HG03060 (cell line): ENCODE measurements around the gene OR13J1.
"Not testable (repeated sequence)": the region's sequence is repeated elsewhere in the genome, so short reads cannot be mapped to it uniquely, and the experiment has no call there.

Experiments
- ATAC-seq: cut with Tn5 transposase; IDR thresholded peaks from one replicate; pipeline ENCODE4 v1.9.1; 2021; ENCODE audit warnings: low read depth, moderate number of reproducible peaks; ENCODE audit not compliant: unreplicated experiment

Gene OR13J1, protein sequence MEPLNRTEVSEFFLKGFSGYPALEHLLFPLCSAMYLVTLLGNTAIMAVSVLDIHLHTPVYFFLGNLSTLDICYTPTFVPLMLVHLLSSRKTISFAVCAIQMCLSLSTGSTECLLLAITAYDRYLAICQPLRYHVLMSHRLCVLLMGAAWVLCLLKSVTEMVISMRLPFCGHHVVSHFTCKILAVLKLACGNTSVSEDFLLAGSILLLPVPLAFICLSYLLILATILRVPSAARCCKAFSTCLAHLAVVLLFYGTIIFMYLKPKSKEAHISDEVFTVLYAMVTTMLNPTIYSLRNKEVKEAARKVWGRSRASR

DNA sequence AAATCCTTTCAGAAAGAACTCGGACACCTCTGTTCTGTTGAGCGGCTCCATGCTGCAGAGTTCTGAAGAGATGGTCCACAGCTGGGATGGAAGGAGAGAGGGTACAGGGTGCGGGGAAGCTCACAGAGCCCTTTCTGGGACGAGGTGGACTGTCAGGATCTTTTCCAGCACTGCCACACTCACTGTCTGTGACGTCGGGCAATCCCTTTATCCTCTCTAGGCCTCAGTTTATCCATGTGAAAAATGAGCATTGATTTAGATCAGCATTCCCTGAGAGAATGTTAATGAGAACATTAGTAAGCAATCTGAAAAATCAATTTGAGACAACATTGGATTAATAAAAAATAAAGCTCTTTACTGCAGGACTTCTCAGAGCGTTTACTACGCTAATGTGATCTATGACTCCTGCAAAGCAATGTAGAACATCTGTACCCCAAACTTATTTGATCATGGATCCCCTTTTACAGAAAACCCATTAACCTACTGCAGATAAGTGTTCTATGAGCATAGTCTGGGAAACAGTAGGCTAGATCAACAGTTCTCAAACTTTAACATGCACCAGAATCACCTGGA is at the start of gene OR13J1:
Gene OR13J1 (minus strand): TSS at position 51 of the 573 bp plus-strand sequence. CDS start 0 bp downstream, at position 51.
- ATAC-seq, result no peak

DNA sequence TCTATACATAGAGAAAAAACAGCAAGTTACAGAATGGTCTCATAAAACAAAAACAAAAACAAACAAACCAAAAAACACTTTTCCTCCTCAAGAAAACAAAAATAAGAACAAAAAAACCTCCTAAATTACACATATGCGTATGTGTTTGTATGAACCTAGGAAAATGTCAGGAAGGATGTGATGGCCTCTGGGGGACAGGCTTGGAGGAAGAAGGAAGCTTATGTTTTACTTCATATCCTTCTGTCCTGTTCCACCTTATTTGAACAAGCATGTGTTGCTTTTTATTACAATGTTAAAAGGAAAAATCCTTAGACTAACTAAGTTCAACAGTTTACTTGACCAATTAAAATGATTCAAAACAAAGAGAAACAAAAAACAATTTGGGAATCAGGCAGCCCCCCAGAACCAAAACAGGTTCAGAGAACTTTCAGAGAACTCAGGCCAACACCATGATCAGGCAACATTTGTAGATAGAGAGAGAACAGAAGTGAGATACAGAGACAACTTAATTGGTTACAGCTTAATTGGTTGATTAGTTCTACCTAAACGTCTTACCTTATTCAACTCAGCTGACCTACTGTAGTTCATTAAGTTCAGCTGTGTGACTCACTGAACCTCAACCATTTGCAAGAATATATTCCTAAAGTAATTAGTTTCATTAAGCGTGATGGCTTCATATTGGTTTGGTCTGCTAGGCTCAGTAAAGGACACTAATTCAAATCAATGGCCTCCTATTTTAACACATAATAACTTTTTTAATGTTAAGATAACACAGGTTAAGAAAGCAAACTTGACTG is 49.2 kb upstream of the OR13J1 start:
- no peak for ATAC-seq

DNA sequence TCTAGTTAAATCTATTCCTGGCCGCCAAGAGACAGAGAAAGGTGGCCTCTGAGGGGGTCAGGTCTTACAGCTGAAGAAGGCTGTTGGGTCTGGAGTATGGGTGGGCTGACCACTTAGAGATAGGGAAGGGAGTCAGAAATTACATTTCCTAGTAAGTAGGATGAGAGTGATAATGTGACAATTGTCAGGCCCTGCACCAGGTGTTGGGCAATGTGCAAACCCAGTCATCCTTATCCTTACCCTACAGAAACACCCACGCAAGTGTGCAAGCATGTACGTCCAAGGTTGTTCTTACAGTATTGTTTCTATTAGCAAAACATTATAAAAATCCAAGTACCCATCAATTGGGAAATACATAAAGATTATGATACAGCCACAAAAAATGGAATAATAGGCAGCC is 48.6 kb upstream of the OR13J1 start:
- no peak for ATAC-seq

DNA sequence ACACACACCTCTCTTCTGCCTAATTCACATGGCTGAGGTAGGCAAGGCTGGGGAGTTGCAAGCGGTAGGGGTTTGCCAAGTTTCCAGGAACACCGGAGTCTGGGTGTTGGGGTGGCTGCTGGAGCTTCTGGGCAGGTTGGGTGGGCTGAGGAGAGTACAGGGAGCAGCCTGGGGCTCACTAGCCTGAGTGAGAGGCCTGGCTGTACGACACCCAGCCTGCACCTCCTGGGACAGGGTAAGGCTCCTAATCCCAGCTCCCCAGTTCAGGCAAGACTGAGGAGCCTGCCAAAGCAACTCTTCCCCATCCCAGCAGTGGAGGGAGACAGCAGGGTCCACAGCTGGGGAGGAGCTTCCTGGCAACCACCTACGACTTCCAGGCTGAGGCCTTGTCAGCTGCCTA is 47.1 kb upstream of the OR13J1 start:
- no peak for ATAC-seq

DNA sequence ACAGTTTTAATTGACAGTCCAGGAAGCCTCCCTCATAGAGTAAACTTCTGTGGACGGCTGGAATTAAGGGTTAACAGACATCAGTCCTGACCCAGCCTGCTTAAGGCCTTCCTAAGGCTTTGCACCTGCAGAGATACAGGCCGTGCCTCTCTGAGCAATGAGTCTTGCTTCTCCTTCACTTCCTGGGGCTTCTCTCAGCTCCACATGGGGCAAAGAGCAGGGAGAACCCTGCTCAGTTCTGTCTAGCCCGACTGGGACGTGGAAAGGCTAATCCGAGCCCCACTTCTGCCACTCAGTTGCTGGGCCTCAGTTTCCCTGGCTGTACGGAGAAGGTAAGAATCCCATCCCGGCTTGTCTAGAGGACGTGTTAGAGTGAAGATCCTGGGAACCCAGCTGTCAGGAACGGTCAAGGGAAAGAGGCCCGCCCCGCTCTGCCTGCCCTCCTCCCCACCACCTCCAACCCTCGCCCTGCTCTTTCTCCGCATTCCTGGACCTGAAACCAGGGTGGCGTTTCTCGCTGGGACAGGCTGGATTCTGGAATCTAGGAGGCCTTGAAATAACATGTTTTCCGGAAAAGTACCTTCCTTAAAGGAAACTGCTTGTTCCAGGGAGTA is 45.6 kb upstream of the OR13J1 start:
- no peak for ATAC-seq

DNA sequence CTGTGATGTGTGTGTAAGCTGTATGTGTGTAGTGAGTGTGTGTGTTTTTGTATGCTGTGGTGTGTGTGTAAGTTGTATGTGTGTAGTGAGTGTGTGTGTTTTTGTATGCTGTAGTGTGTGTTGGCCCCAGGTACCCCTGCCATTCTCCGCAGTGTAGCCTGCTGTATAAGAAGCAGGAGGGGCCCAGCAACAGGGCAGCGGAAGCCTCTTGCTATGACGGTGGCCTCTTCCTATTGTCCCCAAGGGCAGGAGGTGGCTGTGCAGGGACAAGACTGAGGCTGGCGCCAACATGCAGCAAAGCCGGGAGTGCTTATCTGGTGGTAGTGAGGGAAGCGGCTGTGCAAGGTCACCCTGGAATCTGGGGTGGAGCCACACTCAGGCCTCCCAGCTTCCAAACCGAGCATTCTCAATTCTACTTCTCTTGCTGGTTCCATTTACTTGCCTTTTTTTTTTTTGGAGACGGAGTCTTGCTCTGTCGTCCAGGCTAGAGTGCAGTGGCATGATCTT is 44.2 kb upstream of the OR13J1 start:
- no peak for ATAC-seq

DNA sequence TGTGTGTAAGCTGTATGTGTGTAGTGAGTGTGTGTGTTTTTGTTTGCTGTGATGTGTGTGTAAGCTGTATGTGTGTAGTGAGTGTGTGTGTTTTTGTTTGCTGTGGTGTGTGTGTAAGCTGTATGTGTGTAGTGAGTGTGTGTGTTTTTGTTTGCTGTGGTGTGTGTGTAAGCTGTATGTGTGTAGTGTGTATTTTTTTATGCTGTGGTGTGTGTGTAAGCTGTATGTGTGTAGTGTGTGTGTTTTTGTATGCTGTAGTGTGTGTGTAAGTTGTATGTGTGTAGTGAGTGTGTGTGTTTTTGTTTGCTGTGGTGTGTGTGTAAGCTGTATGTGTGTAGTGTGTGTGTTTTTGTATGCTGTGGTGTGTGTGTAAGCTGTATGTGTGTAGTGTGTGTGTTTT is 43.2 kb upstream of the OR13J1 start:
- ATAC-seq, result not testable (repeated sequence)

DNA sequence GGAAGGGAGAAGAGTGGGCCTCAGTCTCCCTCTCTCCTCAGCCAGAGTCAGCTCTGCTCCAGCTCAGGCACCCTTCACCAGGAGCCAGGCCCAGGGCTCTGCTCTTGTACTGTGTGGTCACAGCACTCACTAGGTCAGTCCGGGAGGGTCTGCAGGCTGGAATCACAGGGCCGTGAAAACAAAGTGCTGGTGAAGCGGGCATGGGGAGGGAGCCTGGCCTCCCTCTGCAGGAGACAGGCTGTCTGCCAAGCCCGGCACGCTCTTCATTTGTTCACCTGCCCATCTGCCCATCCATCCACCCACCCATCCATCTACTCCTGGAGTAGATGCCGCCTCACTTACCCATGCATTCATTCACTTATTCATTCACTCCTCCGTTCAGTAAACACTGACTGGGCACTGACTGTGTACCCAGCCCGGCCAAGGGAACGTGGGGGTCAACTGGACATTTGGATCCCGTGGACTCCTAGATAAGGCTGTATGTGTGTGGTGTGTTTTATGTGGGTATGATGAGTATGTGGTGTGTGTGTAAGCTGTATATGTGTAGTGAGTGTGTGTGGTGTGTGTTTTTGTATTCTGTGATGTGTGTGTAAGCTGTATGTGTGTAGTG is 42.7 kb upstream of the OR13J1 start:
- ATAC-seq, result no peak

DNA sequence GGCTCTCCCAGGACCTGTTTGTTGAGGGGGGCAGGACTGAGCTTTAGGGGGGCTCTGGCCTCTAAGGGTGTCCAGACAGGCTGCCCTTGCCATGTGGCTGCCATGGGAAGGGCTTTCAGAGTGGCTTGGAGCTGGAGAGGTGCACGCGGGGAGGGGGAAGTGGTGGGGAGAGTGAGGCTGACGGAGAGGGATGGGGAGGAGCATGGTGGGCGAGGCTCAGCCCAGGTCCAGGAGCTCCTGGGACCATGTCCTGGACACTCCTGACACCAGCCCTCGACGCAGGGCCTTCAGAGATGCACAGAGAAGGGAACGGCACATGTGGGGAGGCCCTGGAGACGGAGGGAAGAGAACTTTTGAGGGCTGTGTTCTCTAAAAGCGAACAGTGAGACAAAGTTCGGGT is 41.5 kb upstream of the OR13J1 start:
- ATAC-seq, result no peak

DNA sequence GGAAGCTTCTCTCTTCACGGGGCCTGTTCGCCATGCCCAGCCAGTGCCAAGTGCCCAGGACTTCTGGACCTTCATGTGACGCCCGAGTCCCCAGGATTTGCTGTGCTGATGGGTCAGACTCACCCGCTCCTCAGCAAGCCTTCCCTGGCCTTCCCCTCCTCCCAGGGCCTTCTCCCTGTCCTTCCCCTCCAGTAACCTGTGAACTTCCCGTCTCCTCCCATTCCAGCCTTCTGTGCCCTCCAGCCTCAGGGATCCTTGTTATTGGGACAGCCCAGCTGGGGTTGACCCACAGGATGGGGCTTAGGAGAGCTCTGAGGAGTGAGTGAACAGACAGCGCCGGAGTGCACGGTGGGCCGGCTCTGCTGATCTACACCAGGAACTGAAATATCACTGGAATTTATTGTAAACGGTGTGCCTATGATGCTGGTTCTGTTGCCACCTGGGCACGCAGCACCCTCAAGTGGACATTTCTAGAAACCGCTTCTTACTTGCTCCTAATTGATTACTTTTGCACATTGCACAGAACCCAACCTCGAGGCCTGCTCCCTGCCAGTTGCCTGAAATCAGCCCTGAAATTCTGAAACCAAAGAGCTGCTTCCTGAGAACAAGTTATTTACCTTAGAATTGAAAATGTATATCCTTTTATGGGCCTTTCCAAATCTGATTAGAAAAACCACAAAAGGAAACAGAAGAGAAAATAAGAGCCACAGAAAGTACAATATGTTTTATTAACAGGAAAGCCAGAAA is 40.6 kb upstream of the OR13J1 start:
- ATAC-seq, result no peak

DNA sequence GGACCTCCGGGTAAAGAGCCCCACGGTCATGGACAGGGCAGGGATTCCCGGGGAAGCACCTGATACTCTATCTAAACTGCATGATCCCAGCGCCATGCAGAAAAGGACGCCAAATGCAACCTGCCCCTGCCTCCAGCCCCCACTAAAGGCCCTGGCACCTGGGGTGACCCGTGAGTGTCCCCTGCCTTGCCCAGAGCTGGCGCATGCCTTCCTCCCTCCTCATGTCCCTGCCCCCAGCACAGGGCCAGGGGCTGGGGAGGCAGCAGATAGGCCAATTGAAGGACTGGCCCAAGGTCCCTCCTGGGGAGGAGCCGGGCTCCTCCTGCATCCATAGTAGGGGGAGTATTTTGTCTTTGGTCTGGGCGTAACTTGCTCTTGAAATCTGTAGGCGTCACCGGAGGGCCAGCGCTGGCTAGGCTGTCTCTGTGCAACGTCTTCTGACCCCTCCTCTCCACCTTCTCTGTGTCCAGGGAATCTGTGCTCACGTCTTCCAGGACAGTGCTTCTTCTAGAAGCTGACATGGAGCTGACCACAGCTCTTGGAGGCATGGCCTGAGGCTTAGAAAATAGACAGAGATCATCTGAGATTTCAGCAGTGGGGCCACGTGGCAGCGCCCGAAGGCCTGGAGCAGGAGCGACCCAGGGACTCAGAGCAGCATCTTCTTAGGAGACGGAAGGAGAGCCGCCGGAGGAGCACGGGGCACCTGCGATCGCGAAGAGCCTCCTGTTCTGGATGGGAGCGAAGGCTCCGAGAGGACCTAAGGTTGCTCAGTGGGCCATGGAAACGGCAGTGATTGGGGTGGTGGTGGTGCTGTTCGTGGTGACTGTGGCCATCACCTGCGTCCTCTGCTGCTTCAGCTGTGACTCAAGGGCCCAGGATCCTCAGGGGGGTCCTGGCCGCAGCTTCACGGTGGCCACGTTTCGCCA is 39.7 kb upstream of the OR13J1 start:
- ATAC-seq, result no peak

DNA sequence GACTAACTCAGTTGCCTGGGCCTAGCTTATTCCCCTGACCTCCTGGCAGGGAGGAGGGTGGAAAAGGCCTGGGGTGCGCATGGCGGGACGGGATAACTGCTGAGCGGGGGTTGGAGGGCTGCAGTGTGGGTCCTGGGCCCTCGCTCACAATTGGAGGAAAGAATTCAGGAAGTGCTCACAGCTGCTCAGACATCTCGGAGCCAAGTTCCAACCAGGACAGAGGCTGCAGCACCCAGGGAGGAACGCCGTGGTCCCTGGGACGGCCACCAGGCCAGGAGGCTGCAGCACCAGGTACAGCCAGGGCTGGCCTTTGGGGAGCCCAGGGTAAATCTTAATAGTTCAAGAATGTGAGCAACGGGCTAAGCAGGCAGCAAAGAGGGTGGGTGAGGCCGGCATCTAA is 39.1 kb upstream of the OR13J1 start, which contains the start of gene SPAAR:
Gene SPAAR (plus strand): TSS at position 217 of the 400 bp plus-strand sequence. CDS start 974 bp downstream, outside the sequence.
- ATAC-seq, result no peak

DNA sequence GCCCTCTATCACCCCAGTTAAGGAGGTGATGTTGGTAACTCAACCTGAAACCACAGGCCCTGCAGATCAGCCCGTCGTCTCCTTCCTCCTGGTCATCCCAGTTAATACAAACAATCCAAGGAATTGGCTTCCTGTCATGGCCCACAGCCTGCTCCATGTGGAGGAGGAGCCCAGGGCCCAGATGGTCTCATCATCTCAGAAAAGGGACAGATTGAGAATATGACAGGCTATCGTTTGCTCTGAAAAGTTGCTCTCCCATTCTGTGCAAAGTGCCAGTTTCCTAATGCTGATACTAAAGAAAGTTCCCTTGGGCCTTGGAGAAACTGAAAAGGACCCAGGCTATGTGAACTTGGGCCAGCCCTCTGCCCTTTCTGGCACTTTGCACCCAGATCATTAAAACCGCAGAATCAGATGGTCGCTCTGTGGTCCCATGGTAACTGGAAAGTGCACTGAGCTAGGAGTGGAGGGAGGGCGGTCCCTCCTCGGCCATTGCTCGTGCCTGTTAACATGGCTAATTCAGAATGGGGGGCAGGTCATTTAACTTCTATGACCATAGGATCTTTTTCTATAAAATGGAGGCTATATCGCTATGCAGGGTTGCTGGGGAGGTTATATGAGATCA is 38.4 kb upstream of the OR13J1 start:
- no peak for ATAC-seq

DNA sequence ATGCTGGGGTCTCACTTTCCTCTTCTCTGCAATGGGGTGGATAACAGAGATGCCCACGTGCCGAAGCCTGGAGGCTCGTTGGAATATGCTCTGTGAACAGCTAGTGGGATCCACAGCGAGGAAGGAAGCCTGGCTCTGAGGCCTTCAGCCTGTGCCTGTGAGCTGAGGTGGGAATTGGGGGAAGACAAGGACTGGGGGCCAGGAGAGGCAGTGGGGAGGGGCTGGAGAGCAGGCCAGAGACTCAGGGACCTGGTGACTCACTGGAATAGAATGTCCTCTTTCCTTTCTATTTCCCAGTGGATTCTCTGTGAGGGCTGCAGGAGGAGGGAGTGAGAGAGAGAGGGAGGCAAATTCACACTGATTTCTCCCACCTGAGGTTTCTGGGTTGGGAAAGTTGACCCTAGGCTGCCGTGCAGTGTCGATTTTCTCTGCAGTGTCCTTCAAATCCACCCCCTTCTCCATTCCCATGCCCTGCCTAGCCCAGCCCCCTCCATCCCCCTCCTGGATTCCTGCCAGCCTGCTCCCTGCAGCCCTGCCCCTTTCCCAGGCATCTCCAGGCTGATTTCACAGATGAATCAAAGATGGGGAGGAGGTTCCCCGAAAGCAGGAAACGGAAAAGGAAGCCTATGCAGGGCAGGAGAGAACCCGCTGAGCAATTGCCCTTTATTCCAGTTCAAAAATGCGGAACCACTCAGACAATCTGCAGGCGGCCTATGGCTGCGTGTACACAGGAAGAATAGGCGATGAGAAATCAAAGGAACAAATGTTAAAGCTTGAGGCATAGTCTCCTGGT is 37.7 kb upstream of the OR13J1 start:
- no peak for ATAC-seq

DNA sequence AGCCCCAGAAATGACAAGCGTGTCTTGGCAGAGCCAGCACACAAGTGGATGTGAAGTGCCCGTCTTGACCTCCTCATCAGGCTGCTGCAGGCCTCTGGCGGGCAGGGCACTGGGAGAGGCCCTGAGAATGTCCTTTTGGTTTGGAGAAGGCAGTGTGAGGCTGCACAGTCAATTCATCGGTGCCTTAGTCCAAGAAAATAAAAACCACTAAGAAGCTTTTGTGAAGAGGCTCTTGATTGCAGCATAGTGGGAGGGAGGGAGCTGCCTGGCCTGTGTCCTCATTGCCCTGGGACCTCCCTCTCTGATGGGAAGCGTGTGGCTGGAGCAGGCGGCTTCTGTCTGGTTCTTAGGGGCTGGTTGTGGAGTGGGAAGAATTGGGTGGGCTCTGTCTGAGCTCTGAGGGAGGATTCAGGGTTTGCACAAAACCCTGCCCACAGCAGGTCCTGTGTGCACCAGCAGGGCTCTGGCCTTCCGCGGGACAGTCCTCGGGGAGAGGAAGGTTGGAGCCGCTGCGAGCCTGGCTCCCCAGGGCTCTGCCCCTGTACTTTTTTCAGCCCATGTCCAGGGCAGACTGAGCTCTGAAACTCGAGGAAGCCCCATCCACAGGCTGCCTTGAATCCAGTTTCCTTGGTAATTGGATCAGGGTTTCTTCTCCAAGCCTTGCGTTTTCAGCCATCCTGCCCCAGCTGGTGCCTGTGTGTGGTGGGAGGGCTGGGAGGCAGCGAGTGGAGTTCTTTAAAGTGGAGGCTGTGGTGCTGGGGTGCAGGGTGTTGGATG is 36.9 kb upstream of the OR13J1 start:
- no peak for ATAC-seq

DNA sequence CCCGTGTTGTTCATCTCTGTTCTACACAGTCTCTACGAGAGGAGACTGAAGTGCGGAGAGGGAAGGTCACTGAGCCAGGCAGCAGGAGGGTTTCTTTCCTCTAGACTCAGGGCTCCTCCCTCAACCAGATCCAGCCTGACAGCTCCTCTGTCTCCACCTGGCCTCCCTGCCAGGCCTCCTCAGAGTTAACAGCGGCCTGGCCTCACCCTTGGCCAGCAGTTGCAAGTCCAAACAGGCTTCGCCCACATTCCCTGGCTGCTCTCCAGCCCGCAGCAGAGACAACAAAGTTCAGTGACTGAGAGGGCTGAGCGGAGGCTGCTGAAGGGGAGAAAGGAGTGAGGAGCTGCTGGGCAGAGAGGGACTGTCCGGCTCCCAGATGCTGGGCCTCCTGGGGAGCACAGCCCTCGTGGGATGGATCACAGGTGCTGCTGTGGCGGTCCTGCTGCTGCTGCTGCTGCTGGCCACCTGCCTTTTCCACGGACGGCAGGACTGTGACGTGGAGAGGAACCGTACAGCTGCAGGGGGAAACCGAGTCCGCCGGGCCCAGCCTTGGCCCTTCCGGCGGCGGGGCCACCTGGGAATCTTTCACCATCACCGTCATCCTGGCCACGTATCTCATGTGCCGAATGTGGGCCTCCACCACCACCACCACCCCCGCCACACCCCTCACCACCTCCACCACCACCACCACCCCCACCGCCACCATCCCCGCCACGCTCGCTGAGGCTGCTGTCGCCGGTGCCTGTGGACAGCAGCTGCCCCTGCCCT is 35.9 kb upstream of the OR13J1 start, which contains the start of gene HRCT1:
Gene HRCT1 (plus strand): TSS at position 291 of the 768 bp plus-strand sequence. CDS start 86 bp downstream, at position 377.
- ATAC-seq, result no peak
